HG02973 (cell line): ENCODE data around the gene SPACA7.

ENCODE experiments used
- ATAC-seq: cut with Tn5 transposase; IDR thresholded peaks from one replicate; pipeline ENCODE4 v1.9.1; 2021; ENCODE audit warnings: moderate library complexity; ENCODE audit not compliant: unreplicated experiment

SPACA7 gene, protein sequence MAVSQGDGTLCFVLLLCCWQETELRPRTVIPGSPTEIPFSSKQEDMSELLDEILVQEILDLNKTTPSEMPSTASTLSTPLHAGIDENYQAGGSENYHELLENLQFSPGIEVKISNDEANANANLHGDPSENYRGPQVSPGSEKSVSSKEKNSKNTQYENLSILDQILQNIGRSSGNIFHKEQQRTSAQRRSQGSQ

GRCh38 chr13:112376050-112376681, at the start of gene SPACA7:
Gene SPACA7, plus strand, starts transcription at chr13:112376355. Its CDS starts 31 bp downstream, at chr13:112376386.
- no peak for ATAC-seq

DNA sequence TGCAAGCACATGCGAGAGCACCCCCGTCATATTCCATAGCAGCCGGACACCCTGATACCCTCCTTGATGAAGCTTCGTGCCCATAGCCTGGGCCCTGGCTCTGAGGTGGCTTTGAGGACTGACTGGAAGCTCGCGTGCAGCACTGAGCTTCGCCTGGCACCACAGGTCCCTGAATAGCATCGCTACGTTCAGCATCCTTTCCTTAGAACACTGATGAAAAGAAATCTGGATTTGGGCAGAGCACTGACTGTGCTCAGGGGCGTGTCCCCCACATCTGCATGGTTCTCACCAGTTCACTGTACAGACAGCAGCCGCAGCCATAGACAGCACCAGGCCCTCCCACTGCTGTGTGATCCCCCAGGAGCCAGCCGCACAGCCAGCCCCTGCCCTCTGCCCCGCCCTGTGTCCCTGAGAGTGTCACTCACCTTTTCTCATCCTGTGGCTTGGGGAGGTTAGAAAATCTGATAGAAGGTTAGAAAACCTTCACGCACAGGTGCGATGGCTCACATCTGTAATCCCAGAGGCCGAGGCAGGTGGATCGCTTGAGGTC, 49.3 kb upstream of the SPACA7 start:
- no peak for ATAC-seq

- ATAC-seq, result no peak
These were observed 47.2 kb upstream of the SPACA7 start for GRCh38 chr13:112328936-112329335.

DNA sequence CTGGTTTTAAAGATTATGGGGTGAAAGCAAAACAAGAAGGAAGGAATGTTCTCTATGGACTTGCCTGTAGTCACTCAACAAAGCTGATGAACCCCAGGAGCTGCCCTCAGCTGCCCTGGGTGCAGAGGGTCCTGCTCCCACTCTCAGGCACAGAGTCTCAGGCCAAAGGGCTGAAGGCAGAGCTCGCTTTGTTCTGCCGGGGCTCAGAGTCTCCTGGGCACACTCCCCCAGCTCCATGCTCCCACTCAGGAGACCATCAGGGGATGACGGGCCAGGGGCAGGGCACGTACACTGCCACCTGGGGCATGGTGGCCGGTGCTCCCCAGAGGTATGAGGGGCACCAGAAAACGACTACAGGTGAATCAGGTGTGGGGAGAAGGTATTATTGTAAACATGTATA, 46.8 kb upstream of the SPACA7 start:
- ATAC-seq, result no peak

GRCh38 chr13:112330066-112330465, 46.1 kb upstream of the SPACA7 start:
- no peak for ATAC-seq

DNA sequence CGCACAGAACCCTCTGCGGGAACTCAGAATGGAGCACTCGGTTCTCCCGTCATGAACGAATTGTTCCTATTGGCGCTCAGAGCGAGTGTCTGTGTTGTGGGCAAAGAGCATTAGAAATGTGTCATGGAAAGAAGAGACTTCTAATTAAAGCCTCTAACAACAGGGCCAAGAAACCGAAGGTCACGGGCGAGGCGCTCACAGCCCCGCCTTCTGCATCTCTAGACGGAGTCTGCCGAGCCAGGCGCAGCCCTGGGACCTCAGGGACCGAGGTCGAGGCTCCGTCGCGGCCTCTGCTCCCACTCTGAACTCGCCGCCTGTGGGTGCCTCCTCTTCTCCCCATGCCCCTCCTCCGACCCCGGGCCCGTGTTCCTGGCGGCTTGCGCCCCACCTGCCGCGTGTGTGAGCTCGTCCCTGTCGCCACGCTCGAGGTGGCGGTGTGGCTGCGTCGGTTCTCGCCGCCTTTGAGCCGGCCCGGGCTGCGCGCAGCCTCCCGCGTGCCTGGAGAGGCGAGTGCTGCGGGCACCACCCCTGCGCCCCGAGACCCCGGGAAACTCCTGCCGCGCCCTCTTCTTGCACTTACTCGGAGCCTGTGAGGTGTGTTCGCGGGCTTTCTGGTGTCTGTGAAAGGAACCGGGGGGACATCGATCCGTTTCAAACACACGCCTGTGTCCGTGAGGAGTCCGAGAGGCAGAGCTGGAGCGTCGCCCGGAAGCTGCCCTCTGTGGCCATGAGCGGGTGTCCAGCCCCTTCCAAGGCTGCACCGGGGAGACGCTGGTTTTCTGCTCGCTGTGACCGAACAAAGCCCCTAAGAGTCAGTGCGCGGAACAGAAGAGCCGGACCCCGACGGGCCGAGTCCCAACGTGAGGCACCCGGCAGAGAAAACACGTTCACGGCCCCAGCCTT, 45.4 kb upstream of the SPACA7 start:
- no peak for ATAC-seq

DNA sequence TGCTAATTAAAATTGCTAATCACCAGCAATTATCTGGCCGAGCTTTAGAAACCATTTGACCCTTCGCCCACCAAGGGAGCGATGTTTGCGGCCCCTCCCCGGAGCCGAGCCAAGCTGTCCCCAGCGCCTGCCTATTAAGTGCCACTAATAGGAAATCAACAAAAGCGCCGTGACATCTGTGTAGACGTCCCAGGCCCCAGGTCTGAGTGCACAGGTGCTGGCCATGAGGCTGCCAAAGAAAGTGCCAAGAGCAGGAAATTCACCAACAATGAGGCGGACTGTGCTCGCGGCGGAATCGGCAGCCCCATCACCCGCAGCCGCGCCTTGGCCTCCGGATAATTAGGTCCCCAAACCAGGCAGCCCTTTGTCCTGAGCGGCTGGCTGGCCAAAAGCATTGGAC, 44.5 kb upstream of the SPACA7 start:
- ATAC-seq, result no peak

- no peak for ATAC-seq
These were observed 43.4 kb upstream of the SPACA7 start for GRCh38 chr13:112332727-112333126.

DNA sequence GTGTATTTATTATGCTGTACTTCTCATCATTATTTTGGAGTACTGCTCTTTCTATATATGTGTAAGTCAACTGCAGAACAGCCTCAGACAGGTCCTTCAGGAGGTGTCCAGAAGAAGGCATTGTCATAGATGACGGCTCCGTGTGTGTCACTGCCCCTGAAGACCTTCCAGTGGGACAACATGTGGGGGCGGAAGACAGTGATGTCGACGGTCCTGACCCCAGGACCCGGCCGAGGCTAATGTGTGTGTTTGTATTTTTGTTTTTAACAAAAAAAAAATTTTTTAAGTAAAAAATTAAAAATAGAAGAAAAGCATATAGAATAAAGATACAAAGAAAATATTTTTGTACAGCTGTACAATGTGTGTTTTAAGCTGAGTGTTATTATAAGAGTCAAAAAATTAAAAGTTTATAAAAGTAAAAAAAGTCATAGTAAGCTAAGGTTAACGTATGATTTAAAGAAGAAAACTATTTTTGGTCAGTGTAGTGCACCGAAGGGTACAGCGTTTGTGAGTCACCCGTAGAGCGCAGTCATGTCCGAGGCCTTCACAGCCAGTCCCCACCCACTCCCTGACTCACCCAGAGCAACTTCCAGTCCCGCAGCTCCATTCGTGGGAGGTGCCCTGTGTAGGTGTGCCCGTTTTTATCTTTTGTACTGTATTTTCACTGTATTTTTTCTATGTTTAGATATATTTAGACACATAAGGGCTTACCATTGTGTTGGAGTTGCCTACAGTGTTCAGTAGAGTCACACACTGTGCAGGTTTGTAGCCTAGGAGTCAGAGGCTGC, 42.2 kb upstream of the SPACA7 start:
- ATAC-seq, result no peak

DNA sequence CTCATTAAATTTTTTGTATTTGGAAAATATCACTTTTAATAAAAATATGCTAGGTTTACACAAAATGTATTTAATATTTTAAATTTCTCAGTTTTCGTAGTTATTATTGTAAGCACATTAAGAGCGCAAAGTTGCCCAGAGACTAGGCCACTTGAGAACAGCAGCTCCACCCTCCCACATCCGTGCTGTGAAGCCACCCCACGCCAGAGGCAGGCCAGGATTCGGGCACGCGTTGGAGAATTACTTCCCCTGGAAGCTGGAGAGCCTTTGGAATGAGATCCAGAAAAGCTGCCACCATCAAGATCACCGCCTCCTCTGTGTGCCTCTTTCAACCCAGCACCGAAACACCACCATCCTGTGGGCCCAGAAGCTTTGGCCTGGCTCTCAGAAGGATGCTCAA, 41.0 kb upstream of the SPACA7 start:
- ATAC-seq, result no peak

DNA sequence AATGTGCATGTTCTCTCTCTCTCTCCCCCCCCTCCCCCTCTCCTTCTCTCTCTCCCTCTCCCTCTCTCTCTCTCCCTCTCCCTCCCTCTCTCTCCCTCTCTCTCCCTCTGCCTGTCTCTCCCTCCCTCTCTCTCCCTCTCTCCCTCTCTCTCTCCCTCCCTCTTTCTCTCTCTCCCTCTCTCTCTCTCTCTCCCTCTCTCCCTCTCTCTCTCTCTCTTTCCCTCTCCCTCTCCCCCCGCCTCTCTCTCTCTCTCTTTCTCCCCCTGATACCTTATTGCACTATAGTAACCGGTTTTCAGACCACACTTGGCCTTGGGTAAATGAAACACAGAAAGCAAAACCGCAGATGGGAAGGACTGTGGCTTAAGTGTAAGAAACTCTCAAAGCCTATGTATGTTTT, 34.7 kb upstream of the SPACA7 start:
- no peak for ATAC-seq

DNA sequence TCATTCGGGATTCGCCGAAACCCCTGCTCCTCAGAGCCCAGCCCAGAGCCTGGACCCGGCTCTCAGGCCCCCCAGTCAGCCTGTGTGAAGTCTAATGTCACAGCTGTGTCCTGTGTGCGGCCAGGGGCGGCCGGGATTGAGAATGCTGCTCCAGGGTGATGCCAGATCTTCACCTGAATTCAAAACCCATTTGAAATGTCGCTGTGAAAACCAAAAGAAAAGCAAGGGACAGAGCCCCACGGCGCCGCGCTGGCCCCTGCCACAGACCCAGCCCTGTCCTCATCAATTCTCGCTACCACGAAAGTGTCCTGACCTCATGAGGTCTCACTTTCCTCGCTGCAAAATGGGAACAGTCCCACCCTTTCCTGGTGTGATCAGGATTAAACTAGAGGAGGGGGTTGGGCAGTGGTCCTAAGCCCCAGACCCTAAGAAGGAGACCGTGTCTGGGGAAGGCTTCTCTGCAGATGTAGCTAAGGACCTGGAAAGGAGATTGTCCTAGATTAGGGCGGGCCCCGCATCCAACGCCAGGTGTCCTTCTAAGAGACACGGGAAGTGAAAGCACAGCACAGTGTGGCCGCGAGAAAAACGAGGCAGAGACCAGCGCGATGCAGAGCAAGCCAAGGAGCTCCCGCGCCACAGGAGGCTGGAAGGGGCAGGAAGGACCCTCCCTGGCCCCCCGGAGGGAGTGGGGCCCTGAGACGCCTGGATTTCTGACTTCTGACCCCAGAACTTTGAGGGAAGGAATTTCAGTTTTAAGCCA, 34.0 kb upstream of the SPACA7 start:
- no peak for ATAC-seq

GRCh38 chr13:112342841-112343361, 33.3 kb upstream of the SPACA7 start:
- no peak for ATAC-seq

GRCh38 chr13:112343591-112343990, 32.6 kb upstream of the SPACA7 start:
- ATAC-seq, result no peak

- no peak for ATAC-seq
These were observed 30.4 kb upstream of the SPACA7 start for GRCh38 chr13:112345826-112346172.

- no peak for ATAC-seq
These were observed 29.8 kb upstream of the SPACA7 start for GRCh38 chr13:112346173-112346898.

DNA sequence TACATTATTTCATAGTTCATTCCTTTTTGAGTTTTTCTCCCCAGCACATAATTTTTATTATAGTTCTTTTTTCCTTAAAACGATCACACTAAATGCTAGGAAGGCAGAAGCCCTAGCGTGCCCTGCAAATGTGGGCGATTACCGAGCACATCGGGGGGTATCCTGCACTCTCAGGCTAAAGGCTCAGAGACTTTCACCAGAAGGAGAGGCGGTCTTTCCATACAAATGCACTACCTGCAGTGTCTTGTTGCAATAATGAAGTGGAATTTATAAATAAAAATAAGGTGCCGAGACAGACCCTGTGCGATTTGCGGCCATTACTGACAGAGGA, 29.3 kb upstream of the SPACA7 start:
- ATAC-seq, result no peak

DNA sequence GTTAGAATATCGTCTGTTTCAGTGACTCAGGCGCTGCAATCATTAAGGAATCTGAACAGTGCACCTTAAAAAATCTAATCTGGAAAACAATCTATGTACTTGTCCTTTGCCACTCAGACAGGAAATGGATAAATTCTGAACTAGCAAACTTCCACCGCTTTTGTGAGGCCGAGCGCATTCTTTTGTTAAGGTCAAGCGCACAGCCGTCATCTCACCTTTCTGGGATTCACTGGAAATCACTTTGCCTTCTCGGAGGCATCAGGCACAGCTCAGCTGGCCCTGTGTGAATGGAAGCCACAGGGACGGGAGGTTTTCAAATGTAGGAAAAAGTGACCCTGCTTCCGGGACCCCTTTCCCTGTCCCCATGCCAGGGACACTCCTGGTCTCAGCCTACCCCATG, 28.2 kb upstream of the SPACA7 start:
- no peak for ATAC-seq

- no peak for ATAC-seq
These were observed 27.4 kb upstream of the SPACA7 start for GRCh38 chr13:112348642-112349345.
